Left ventricle myocardium inferior (tissue), 1 donor: ENCODE results near the gene TCTN1. TPM values are rescaled to one million over a fixed set of nuclear protein-coding genes. Genes with fewer than 3 reads are reported as not detected.
A peak's percentile ranks its signal among the peaks of the same experiment; 100 is the strongest.
"Not testable (repeated sequence)": the region's sequence is repeated elsewhere in the genome, so short reads cannot be mapped to it uniquely, and the experiment has no call there.

ENCODE experiments used
- DNase-seq: peaks from one replicate; pipeline ENCODE4 v3.0.0-alpha.2; 2020
- H3K27ac ChIP-seq: fragments of 200-600 bp; replicated peaks from 2 replicates; pipeline ENCODE4 v1.8.0; 2021
- H3K27me3 ChIP-seq: fragments of 200-600 bp; 2 replicates; pipeline ENCODE4 v1.8.0; 2021; ENCODE audit warnings: low read depth
- H3K36me3 ChIP-seq: fragments of 200-600 bp; 2 replicates; pipeline ENCODE4 v1.8.0; 2021
- H3K4me1 ChIP-seq: fragments of 200-600 bp; 2 replicates; pipeline ENCODE4 v1.8.0; 2021
- H3K4me3 ChIP-seq: fragments of 200-600 bp; 2 replicates; pipeline ENCODE4 v1.8.0; 2021; ENCODE audit warnings: mild to moderate bottlenecking, moderate library complexity
- H3K9me3 ChIP-seq: fragments of 200-600 bp; replicated peaks from 2 replicates; pipeline ENCODE4 v1.8.0; 2021
- intact Hi-C: fragments of 100-400 bp; cut with micrococcal nuclease; formaldehyde crosslinking; loops from one replicate; pipeline ENCODE4 v1.11.0; 2022
- long read RNA-seq: library from polyadenylated mRNA; unstranded; transcript quantifications from one replicate; pipeline ENCODE4 v2.0.0, GENCODE V29; 2021
- total RNA-seq: library from RNA; stranded (reverse); fragmentation: NEBNext Ultra II Directional; extraction: Animal tissue kit (Norgen Biotek cat#: 25700); gene quantifications from one replicate; pipeline ENCODE4 v1.2.1, GENCODE V29; 2021
- TF ChIP-seq, protein P1 (sequence below): fragments of 200-600 bp; IDR thresholded peaks from 2 replicates; pipeline ENCODE4 v1.8.0; 2021; ENCODE audit warnings: antibody characterized with exemption, mild to moderate bottlenecking, borderline replicate concordance
- donor health status: DM: no; HTN: yes; CAD: no; lungs with severe emphysema.

TCTN1 gene
- 21.6 TPM for total RNA-seq
- long read RNA-seq, partial matches to known transcripts, result 1 of 18 reads
- long read RNA-seq, other reads (novel, unspliced or antisense), result 8 of 18 reads

DNA sequence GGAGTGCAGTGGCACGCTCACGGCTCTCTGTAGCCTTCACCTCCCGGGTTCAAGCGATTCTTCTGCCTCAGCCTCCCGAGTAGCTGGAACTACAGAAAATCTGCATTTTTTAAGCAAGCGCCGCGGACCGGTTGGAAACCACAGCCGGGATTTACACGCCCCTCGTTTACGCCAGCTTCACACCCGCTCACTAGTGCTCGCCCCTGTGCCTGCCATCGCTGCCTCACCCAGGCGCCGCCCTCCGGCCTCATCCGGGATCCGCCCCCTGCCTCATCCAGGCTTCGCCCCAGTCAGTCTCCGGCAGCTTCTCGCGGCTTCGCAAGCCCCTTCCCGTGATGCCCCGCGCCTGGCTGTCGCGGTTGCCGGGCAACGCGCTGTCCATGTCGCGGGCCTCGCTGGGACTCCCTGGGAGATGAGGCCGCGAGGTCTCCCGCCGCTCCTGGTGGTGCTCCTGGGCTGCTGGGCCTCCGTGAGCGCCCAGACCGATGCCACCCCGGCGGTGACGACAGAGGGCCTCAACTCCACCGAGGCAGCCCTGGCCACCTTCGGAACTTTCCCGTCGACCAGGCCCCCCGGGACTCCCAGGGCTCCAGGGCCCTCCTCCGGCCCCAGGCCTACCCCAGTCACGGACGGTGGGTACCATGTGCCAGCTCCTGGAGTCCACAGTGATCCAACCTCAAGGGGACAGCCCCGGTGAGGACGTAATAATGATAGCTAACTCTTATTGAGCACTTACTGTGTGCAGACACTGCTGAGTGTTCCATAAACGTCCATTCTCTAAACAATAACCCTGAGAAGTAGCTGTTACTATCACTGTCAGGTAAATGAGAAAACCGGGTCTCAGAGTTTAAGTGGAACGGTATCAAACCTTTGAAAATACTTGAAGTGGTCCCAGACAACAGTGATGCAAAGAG, at the start of gene TCTN1:
Gene TCTN1 (plus strand): TSS at position 359 of the 914 bp plus-strand sequence. CDS start 54 bp downstream, at position 413.
- intact Hi-C loops, result no loop called here
- Histone ChIP-seq H3K27ac (peak within 1 kb of the TSS; percentile 78), H3K4me1 (peaks cover 16% of the 10 kb centered on the region), H3K27me3 (no peaks in the 10 kb centered on the region), H3K9me3 (no peaks in the 10 kb centered on the region), H3K36me3 (no peaks in the 10 kb centered on the region), H3K4me3 (peak within 1 kb of the TSS; percentile 81)
- peak; percentile 97 for DNase-seq
- TF ChIP-seq, protein P1, sequence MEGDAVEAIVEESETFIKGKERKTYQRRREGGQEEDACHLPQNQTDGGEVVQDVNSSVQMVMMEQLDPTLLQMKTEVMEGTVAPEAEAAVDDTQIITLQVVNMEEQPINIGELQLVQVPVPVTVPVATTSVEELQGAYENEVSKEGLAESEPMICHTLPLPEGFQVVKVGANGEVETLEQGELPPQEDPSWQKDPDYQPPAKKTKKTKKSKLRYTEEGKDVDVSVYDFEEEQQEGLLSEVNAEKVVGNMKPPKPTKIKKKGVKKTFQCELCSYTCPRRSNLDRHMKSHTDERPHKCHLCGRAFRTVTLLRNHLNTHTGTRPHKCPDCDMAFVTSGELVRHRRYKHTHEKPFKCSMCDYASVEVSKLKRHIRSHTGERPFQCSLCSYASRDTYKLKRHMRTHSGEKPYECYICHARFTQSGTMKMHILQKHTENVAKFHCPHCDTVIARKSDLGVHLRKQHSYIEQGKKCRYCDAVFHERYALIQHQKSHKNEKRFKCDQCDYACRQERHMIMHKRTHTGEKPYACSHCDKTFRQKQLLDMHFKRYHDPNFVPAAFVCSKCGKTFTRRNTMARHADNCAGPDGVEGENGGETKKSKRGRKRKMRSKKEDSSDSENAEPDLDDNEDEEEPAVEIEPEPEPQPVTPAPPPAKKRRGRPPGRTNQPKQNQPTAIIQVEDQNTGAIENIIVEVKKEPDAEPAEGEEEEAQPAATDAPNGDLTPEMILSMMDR, result peak; percentile 22

DNA sequence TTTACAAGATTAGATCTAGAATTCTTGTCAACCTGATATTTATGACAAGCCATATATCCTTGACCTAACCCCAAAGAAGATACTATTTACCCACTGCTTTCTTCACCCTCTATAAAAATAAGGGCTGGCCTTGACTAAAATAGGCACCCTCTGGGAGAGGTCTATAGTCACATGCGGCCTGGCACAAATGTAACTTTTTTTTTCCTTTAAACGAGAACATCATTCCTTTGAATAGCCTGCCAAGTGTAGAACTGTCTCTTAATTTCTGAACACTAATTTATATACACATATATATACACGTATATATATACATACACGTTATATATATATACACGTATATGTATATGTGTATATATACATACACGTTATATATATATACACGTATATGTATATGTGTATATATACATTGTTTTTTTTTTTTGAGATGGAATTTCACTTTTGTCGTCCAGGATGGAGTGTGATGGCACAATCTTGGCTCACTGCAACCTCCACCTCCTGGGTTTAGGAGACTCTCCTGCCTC, 49.4 kb upstream of the TCTN1 start:
- TF ChIP-seq, protein P1, result no peak
- H3K4me1 ChIP-seq, result peaks cover 95% of the 10 kb centered on the region
- H3K36me3 ChIP-seq, result no peaks in the 10 kb centered on the region
- DNase-seq, result no peak
- intact Hi-C loops, result no loop called here
- peaks cover 4% of the 10 kb centered on the region for H3K9me3 ChIP-seq
- H3K4me3 ChIP-seq, result no peak overlapping the region
- peak overlapping the region; percentile 82 for H3K27ac ChIP-seq
- H3K27me3 ChIP-seq, result no peaks in the 10 kb centered on the region

DNA sequence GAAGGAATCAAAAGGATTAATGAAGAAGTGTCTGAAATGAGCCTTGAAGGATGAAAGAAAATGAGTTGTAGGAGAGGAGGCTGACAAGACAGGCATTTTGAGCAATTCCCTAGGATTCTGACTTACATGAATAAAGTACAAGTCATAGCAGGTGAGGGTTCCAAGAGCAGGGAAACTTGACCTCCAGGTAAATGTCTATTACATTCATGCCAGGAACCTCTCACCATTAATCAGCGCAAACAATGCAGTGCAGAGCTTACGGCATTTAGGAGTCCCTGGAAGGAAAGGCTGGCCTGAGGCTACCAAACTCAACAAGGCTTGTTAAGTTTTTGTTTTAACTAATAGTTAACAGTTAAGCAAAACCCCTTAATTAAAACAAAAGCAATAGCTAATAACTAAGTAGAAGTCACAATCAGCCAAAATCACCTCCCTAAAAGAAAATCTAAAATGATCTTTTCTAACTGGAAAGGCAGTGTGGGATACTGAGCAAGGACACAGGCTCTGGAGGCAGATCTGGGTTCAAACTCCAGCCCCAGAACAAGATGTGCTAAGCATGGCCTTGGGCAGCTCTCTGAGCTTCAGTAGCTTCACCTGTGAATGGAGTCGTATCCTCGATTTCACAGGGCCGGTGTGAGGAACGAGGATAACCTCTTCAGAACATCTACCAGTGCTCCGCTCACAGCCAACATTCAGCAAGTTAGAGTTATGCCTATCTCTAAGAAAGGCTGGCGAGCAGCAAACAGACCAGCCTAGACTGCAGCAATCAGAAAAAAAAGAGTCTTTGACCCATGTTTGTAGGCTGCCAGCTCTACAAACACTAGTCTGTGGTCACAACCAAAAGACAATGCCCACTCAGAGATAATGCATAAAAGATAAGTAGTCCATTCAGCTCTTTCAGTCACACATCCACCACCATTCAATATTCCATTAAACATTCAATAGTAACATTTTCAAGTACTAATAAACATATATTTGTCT, 47.7 kb upstream of the TCTN1 start:
- peak overlapping the region; percentile 82 for H3K27ac ChIP-seq
- H3K4me1 ChIP-seq, result peaks cover 80% of the 10 kb centered on the region
- H3K9me3 ChIP-seq, result peaks cover 12% of the 10 kb centered on the region
- peaks cover 3% of the 10 kb centered on the region for H3K36me3 ChIP-seq
- intact Hi-C loops, result no loop called here
- H3K4me3 ChIP-seq, result no peak overlapping the region
- TF ChIP-seq, protein P1, result no peak
- DNase-seq, result no peak
- no peaks in the 10 kb centered on the region for H3K27me3 ChIP-seq

DNA sequence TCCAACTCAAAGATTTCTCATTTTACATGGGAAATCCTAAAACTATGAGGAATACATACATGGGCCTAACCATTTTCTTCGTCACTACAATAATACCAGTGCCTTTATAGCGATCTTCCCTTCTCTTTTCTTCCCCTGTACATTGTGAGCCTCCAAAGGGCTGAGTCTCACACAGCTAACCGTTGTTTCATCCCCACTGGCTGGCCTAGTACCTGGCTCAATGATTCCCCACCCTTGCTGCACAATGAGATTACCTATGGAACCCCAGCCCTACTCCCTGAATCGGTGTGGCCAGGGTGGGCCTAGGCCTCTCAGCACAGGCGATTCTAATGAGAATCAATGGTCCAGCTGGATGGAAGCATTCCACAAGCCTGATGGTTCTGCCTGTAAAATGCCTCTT, 46.9 kb upstream of the TCTN1 start:
- Histone ChIP-seq H3K4me1 (peaks cover 75% of the 10 kb centered on the region), H3K4me3 (no peak overlapping the region), H3K9me3 (peaks cover 20% of the 10 kb centered on the region), H3K27me3 (no peaks in the 10 kb centered on the region), H3K36me3 (peaks cover 3% of the 10 kb centered on the region), H3K27ac (peak overlapping the region; percentile 82)
- no peak for DNase-seq
- TF ChIP-seq, protein P1, result no peak
- intact Hi-C loops, result no loop called here

DNA sequence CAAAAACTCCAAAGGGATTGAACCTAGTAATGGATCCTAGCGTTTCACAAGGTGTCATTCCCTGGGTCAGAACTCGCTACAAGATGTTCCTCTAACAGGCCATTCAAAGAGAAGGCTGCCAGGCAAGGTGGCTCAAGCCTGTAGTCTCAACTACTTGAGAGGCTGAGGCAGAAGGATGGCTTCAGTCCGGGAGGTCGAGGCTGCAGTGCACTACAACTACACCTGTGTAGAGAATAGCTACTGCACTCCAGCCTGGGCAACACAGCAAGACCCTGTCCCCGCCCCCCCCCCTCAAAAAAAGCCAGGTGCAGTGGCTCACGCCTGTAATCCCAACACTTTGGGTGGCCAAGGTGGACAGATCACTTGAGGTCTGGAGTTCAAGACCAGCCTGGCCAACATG, 45.2 kb upstream of the TCTN1 start:
- Histone ChIP-seq H3K9me3 (peaks cover 30% of the 10 kb centered on the region), H3K27ac (no peak overlapping the region), H3K27me3 (no peaks in the 10 kb centered on the region), H3K36me3 (peaks cover 3% of the 10 kb centered on the region), H3K4me3 (no peak overlapping the region), H3K4me1 (peaks cover 75% of the 10 kb centered on the region)
- TF ChIP-seq, protein P1, result no peak
- intact Hi-C loops, result no loop called here
- DNase-seq, result no peak

DNA sequence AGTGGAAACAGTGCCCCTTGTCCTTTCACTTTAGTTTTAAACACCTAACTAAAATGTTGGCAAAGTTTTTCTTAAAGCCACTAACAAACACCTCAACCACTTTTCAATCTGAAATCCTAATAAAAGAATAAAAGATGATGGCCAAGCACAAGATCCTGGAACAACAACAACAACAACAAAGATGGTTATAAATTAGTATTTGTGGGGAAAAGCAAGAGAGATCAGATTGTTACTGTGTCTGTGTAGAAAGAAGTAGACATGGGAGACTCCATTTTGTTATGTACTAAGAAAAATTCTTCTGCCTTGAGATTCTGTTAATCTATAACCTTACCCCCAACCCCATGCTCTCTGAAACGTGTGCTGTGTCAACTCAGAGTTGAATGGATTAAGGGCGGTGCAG, 44.1 kb upstream of the TCTN1 start:
- H3K4me3 ChIP-seq, H3K27me3 ChIP-seq, DNase-seq, intact Hi-C loops, H3K36me3 ChIP-seq, H3K27ac ChIP-seq: not testable (repeated sequence)
- Histone ChIP-seq H3K9me3 (peaks cover 30% of the 10 kb centered on the region), H3K4me1 (peaks cover 75% of the 10 kb centered on the region)

DNA sequence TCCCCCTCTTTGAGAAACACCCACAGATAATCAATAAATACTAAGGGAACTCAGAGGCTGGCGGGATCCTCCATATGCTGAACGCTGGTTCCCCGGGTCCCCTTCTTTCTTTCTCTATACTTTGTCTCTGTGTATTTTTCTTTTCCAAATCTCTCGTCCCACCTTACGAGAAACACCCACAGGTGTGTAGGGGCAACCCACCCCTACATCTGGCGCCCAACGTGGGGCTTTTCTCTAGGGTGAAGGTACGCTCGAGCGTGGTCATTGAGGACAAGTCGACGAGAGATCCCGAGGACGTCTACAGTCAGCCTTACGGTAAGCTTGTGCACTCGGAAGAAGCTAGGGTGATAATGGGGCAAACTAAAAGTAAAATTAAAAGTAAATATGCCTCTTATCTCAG, 43.1 kb upstream of the TCTN1 start:
- DNase-seq, H3K36me3 ChIP-seq, H3K4me3 ChIP-seq, intact Hi-C loops, H3K27ac ChIP-seq, H3K27me3 ChIP-seq: not testable (repeated sequence)
- Histone ChIP-seq H3K4me1 (peaks cover 74% of the 10 kb centered on the region), H3K9me3 (peaks cover 30% of the 10 kb centered on the region)
